Type B pancreatic cell (in vitro differentiated cells): ENCODE data around the gene KCMF1. TPM values are rescaled to one million over a fixed set of nuclear protein-coding genes. Genes with fewer than 3 reads are reported as not detected.
A peak's percentile ranks its signal among the peaks of the same experiment; 100 is the strongest.

Experiments
- DNase-seq: peaks from one replicate; pipeline ENCODE4 v3.0.0; 2021; ENCODE audit warnings: mixed read lengths; ENCODE audit not compliant: unreplicated experiment; ENCODE audit errors: extremely low spot score
- H3K27ac Mint-ChIP-seq: 2 replicates; pipeline ENCODE4 v1.8.0; 2021; ENCODE audit warnings: mild to moderate bottlenecking, mixed read lengths
- H3K27me3 Mint-ChIP-seq: 2 replicates; pipeline ENCODE4 v1.8.0; 2021; ENCODE audit warnings: mixed read lengths
- H3K36me3 Mint-ChIP-seq: 2 replicates; pipeline ENCODE4 v1.8.0; 2021; ENCODE audit warnings: mixed read lengths
- H3K4me1 Mint-ChIP-seq: one replicate; pipeline ENCODE4 v1.8.0; 2021; ENCODE audit warnings: mixed read lengths; ENCODE audit not compliant: unreplicated experiment
- H3K4me3 Mint-ChIP-seq: 2 replicates; pipeline ENCODE4 v1.8.0; 2021; ENCODE audit warnings: mild to moderate bottlenecking, mixed read lengths
- H3K9me3 Mint-ChIP-seq: 2 replicates; pipeline ENCODE4 v1.8.0; 2021; ENCODE audit warnings: mixed read lengths
- total RNA-seq: library from RNA; stranded (reverse); gene quantifications from 2 replicates; pipeline ENCODE4 v1.2.1, GENCODE V29; 2021; ENCODE audit warnings: low replicate concordance
- TF ChIP-seq, protein P1 (sequence below): fragments of 200-600 bp; sonication (generic); conservative IDR thresholded peaks from 2 replicates; pipeline ENCODE4 v1.5.0; 2021; ENCODE audit warnings: antibody characterized with exemption, mild to moderate bottlenecking

Gene KCMF1
- total RNA-seq, 1 donor from 2014 or later, result 62.2 TPM

DNA sequence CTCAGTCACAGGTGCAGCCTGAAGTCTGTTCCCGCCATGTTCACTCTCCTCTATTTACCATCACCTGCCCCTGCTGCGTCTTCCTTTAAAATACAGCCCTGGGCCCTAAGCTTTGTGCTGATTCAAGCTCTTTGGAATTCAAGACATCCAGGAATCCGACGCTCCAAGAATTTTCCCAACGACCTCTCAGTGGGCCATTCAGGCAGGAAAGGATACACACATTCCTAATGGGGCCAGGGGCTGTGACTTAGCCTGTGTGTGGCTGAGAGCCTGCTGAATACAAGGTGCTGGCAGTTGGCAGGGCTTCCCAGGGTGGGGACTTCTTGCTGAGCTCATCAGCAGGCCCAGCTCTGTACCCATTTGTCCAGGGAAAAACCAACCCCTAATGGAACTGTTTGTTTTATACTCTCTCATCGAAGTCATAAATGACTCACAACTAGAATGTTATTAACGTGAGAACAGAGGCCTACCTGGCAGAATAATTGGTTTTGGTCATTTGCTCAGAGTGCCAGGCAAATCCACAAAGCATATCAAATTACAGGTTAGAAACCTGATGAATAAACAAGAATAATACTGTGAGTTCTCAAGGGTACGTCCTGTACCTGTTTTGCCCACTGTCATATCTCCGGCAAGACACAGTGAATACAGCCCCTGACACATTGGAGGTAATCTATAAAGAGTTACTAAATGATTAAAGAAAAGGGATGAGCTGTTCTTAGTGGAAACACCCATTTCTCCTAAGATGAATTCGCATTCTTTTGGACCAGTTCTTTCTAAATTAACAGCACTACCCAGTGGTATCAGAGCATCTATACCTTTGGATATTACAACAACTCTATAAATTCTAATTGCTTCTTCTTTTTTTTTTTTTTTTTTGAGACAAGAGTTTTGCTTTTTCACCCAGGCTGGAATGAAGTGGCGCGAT, 12.6 kb upstream of the KCMF1 start:
- Mint-ChIP-seq H3K4me1 (peaks cover 22% of the 10 kb centered on the region), H3K4me3 (peak overlapping the region; percentile 38), H3K27ac (peak overlapping the region; percentile 86), H3K27me3 (no peaks in the 10 kb centered on the region), H3K9me3 (peaks cover 3% of the 10 kb centered on the region), H3K36me3 (peaks cover 8% of the 10 kb centered on the region)
- DNase-seq, result no peak
- TF ChIP-seq, protein P1, sequence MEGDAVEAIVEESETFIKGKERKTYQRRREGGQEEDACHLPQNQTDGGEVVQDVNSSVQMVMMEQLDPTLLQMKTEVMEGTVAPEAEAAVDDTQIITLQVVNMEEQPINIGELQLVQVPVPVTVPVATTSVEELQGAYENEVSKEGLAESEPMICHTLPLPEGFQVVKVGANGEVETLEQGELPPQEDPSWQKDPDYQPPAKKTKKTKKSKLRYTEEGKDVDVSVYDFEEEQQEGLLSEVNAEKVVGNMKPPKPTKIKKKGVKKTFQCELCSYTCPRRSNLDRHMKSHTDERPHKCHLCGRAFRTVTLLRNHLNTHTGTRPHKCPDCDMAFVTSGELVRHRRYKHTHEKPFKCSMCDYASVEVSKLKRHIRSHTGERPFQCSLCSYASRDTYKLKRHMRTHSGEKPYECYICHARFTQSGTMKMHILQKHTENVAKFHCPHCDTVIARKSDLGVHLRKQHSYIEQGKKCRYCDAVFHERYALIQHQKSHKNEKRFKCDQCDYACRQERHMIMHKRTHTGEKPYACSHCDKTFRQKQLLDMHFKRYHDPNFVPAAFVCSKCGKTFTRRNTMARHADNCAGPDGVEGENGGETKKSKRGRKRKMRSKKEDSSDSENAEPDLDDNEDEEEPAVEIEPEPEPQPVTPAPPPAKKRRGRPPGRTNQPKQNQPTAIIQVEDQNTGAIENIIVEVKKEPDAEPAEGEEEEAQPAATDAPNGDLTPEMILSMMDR, result no peak

DNA sequence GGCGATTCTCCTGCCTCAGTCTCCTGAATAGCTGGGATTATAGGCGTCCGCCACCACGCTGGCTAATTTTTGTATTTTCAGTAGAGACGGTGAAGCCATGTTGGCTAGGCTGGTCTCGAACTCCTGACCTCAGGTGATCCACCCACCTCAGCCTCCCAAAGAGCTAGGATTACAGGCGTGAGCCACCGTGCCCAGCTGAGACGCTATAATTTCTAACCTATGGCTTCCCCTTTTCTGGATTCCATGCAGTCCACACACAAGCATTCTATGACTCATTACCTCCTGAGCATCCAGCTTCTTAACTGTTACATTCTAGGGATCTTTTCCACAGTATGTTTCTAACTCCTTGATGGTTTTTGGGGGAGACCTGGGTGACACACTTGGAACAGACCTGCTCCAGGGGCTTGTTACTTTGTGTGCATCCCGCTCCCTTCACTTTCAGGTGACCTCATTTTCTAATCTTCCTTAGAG, 11.8 kb upstream of the KCMF1 start:
- no peak for DNase-seq
- peaks cover 27% of the 10 kb centered on the region for H3K4me1 Mint-ChIP-seq
- peaks cover 3% of the 10 kb centered on the region for H3K9me3 Mint-ChIP-seq
- H3K27ac Mint-ChIP-seq, result peak overlapping the region; percentile 68
- H3K36me3 Mint-ChIP-seq, result peaks cover 16% of the 10 kb centered on the region
- peak overlapping the region; percentile 0 for H3K4me3 Mint-ChIP-seq
- no peaks in the 10 kb centered on the region for H3K27me3 Mint-ChIP-seq
- TF ChIP-seq, protein P1, result no peak

GRCh38 chr2:84959566-84960506, 11.1 kb upstream of the KCMF1 start:
- Mint-ChIP-seq H3K27ac (peak overlapping the region; percentile 68), H3K36me3 (peaks cover 19% of the 10 kb centered on the region), H3K27me3 (no peaks in the 10 kb centered on the region), H3K4me1 (peaks cover 27% of the 10 kb centered on the region), H3K4me3 (peak overlapping the region; percentile 0), H3K9me3 (peaks cover 3% of the 10 kb centered on the region)
- DNase-seq, result no peak
- TF ChIP-seq, protein P1, result no peak

GRCh38 chr2:84962917-84963316, 8.0 kb upstream of the KCMF1 start:
- Mint-ChIP-seq H3K4me3 (no peak overlapping the region), H3K36me3 (peaks cover 27% of the 10 kb centered on the region), H3K4me1 (peaks cover 28% of the 10 kb centered on the region), H3K27me3 (no peaks in the 10 kb centered on the region), H3K27ac (no peak overlapping the region), H3K9me3 (no peaks in the 10 kb centered on the region)
- TF ChIP-seq, protein P1, result no peak
- no peak for DNase-seq

GRCh38 chr2:84963323-84963691, 7.7 kb upstream of the KCMF1 start:
- DNase-seq, result no peak
- Mint-ChIP-seq H3K27me3 (no peaks in the 10 kb centered on the region), H3K27ac (peak overlapping the region; percentile 34), H3K36me3 (peaks cover 27% of the 10 kb centered on the region), H3K9me3 (no peaks in the 10 kb centered on the region), H3K4me1 (peaks cover 28% of the 10 kb centered on the region), H3K4me3 (no peak overlapping the region)
- TF ChIP-seq, protein P1, result no peak
